Uterus (tissue), 2 donors: ENCODE data around the gene HCK.

Experiments used
- POLR2A ChIP-seq, 2 donors: fragments of 450-650 bp; IDR thresholded peaks; one replicate each; pipeline ENCODE4 v1.6.1; 2016; ENCODE audit warnings: antibody characterized with exemption in 2 of 2, mild to moderate bottlenecking in 1 of 2, moderate library complexity in 1 of 2
- TF ChIP-seq, protein P1 (sequence below), 4 experiments: fragments of 200-600 bp in 2 of 4; fragments of 450-650 bp in 2 of 4; sonication (generic) in 2 of 4; IDR thresholded peaks; one replicate each; pipeline ENCODE4 v1.5.1; 2016 to 2019; ENCODE audit warnings: antibody characterized with exemption in 4 of 4, mild to moderate bottlenecking in 2 of 4, moderate library complexity in 1 of 4

DNA sequence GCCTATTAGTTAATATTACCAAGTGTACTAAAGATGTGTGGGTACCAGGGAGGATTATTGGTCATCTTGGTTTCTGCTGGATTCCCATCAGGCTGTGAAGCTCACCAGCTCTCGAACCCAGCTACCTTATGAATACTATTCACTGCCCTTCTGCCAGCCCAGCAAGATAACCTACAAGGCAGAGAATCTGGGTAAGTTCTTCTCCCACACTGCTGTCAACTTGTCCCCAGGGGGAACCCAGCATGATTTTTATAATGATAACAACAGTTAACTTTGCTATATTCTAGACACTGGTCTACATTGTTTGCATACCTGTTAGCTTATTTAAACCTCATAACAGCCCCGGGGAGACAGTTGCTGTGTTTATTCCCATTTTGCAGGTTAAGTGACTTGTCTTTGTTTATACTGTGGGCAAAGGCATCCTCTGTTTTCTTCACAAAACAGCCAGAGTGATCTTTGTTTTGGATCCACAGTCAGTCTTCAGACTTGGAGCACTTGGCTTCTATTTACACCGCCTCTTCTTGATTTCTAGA lies 84.0 kb downstream of the HCK start:
- TF ChIP-seq, protein P1, sequence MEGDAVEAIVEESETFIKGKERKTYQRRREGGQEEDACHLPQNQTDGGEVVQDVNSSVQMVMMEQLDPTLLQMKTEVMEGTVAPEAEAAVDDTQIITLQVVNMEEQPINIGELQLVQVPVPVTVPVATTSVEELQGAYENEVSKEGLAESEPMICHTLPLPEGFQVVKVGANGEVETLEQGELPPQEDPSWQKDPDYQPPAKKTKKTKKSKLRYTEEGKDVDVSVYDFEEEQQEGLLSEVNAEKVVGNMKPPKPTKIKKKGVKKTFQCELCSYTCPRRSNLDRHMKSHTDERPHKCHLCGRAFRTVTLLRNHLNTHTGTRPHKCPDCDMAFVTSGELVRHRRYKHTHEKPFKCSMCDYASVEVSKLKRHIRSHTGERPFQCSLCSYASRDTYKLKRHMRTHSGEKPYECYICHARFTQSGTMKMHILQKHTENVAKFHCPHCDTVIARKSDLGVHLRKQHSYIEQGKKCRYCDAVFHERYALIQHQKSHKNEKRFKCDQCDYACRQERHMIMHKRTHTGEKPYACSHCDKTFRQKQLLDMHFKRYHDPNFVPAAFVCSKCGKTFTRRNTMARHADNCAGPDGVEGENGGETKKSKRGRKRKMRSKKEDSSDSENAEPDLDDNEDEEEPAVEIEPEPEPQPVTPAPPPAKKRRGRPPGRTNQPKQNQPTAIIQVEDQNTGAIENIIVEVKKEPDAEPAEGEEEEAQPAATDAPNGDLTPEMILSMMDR (IDR thresholded peaks at IDR 0.05), result no peak
- no peak for TF ChIP-seq POLR2A (IDR thresholded peaks at IDR 0.05)
